ENCODE data around the gene PLEKHH2.
"Not testable (repeated sequence)": the region's sequence is repeated elsewhere in the genome, so short reads cannot be mapped to it uniquely, and the experiment has no call there.

Gene PLEKHH2

DNA sequence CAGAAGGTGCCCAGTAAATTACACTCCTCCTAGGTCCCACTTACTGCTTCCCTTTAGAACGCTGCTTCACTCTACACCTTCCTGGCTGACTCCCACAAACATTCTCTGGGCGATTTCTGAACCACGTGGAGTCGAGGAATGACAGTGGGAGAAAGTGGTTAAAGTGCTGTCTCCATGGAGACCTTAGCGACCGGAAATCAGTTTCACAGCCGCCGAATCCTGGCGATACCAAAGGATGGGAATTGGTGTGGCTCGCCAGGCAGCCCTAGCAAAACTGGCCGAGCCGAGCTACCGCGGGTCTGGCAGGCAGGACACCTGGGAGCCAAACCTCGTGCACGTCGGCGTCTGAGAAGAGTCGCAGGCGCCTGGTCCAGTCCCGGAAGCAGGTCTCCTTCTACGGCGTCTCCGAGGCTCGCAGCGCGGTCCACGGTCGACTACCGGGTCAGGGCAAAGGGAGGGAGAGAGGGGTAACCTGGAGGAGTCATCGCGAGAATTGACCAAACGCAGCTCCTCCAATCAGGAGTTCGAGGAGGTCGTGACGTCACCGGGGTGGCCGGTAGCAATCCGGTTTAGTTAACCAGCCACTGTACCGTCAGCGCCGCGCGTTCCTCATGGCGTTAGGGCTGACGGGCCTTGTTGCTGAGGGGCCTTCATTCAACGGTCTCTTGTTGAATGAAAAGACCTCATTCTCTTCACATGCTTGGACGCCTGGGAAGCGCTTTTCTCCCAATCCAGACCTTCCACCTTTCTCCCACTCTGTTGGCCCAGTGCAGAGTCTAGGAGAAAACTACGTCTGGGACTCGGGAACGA is 41.3 kb upstream of the PLEKHH2 start, which contains the start of gene THADA:
Gene THADA, minus strand, starts transcription at position 436 of the 810 bp plus-strand sequence. CDS start 3,646 bp downstream, outside the sequence.
- Histone ChIP-seq H3K27ac (ENCODE audit: low read depth, low read length) (peak within 1 kb of the TSS; percentile 79), H2AFZ (ENCODE audit: insufficient read depth, low read length, poor library complexity) (peak within 1 kb of the TSS; percentile 86), H3K4me2 (ENCODE audit: low read length) (peak within 1 kb of the TSS; percentile 99), H3K18ac (ENCODE audit: low read length) (peak within 1 kb of the TSS; percentile 69), H3K36me3 (ENCODE audit: control insufficient read depth in 1 of 2, insufficient read depth in 2 of 2, low read length in 2 of 2) (peaks cover 3 to 5% of the 10 kb centered on the region in 2 experiments), H4K12ac (ENCODE audit: low read depth, low read length) (peak within 1 kb of the TSS; percentile 71), H4K8ac (ENCODE audit: low read depth, low read length) (peak within 1 kb of the TSS; percentile 94), H3K27me3 (ENCODE audit: insufficient read depth, low read length) (no peaks in the 10 kb centered on the region), H3K9me3 (ENCODE audit: insufficient read depth, low read depth, low read length) (no peaks in the 10 kb centered on the region), H3K79me1 (ENCODE audit: low read length) (peaks cover 7% of the 10 kb centered on the region), H3K14ac (ENCODE audit: low read length) (peak within 1 kb of the TSS; percentile 74), H3K79me2 (ENCODE audit: control insufficient read depth, insufficient read depth, low read length, poor library complexity) (peaks cover 3% of the 10 kb centered on the region), H2BK5ac (ENCODE audit: low read depth, low read length, poor library complexity) (peak within 1 kb of the TSS; percentile 62), H3K23ac (ENCODE audit: low read length) (no peak within 1 kb of the TSS), H2BK120ac (ENCODE audit: insufficient read depth, low read length, poor library complexity) (peak within 1 kb of the TSS; percentile 62), H3K4me3 (ENCODE audit: low read depth, low read length) (peak within 1 kb of the TSS; percentile 86), H3K4ac (ENCODE audit: low read depth, low read length) (peak within 1 kb of the TSS; percentile 22), H4K91ac (ENCODE audit: low read depth, low read length) (peak within 1 kb of the TSS; percentile 78), H3K4me1 (ENCODE audit: control insufficient read depth in 1 of 2, insufficient read depth in 2 of 2, low read length in 2 of 2) (peaks cover 0 to 6% of the 10 kb centered on the region in 2 experiments), H3K9ac (ENCODE audit: low read length) (peak within 1 kb of the TSS; percentile 93), H2BK12ac (ENCODE audit: low read length) (no peak within 1 kb of the TSS), H2AK5ac (ENCODE audit: low read length) (no peak within 1 kb of the TSS)
- no CpG with 5 or more reads among the region's 52 CpGs for WGBS (ENCODE audit: extremely low coverage, insufficient coverage, insufficient read length)
- peak; percentile 99 to 100 for DNase-seq

DNA sequence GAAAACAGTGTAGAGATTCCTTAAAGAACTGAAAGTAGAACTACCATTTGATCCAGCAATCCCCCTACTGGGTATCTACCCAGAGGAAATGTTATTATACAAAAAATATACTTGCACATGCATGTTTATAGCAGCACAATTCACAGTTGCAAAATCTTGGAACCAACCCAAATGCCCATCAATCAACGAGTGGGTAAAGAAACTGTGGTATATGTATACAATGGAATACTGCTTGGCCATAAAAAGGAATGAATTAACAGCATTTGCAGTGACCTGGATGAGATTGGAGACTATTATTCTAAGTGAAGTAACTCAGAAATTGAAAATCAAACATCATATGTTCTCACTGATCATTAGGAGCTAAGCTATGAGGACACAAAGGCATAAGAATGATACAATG is 36.5 kb upstream of the PLEKHH2 start:
- not testable (repeated sequence) for H4K12ac ChIP-seq (ENCODE audit: low read depth, low read length); H3K4ac ChIP-seq (ENCODE audit: low read depth, low read length); H3K4me3 ChIP-seq (ENCODE audit: low read depth, low read length); H3K9me3 ChIP-seq (ENCODE audit: insufficient read depth, low read depth, low read length); H2AK5ac ChIP-seq (ENCODE audit: low read length); H3K9ac ChIP-seq (ENCODE audit: low read length); H3K36me3 ChIP-seq (ENCODE audit: control insufficient read depth in 1 of 2, insufficient read depth in 2 of 2, low read length in 2 of 2); H3K23ac ChIP-seq (ENCODE audit: low read length); H3K18ac ChIP-seq (ENCODE audit: low read length); H2BK12ac ChIP-seq (ENCODE audit: low read length); H3K27ac ChIP-seq (ENCODE audit: low read depth, low read length); H4K91ac ChIP-seq (ENCODE audit: low read depth, low read length); H3K4me1 ChIP-seq (ENCODE audit: control insufficient read depth in 1 of 2, insufficient read depth in 2 of 2, low read length in 2 of 2); DNase-seq; H3K27me3 ChIP-seq (ENCODE audit: insufficient read depth, low read length); H2AFZ ChIP-seq (ENCODE audit: insufficient read depth, low read length, poor library complexity); H3K79me2 ChIP-seq (ENCODE audit: control insufficient read depth, insufficient read depth, low read length, poor library complexity); H3K79me1 ChIP-seq (ENCODE audit: low read length); H3K4me2 ChIP-seq (ENCODE audit: low read length); H2BK120ac ChIP-seq (ENCODE audit: insufficient read depth, low read length, poor library complexity); H3K14ac ChIP-seq (ENCODE audit: low read length); H4K8ac ChIP-seq (ENCODE audit: low read depth, low read length); H2BK5ac ChIP-seq (ENCODE audit: low read depth, low read length, poor library complexity)
- WGBS (ENCODE audit: extremely low coverage, insufficient coverage, insufficient read length): no CpG with 5 or more reads among the region's 1 CpG

DNA sequence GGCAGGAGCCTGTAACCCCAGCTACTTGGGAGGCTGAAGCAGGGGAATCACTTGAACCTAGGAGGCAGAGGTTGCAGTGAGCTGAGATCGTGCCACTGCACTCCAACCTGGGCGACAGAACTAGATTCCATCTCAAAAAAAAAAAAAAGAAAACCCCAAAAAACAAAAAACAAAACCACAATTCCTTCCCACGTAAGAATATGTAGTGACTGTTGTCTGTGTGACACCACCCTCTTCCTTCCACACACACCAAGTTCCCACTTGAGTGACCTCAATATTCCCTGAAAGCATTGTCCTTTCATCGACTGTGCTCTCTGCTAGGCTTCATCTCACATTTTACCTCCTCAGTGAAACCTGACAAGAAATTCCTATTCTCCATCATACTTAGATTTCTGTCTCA is 32.4 kb upstream of the PLEKHH2 start:
- WGBS (ENCODE audit: extremely low coverage, insufficient coverage, insufficient read length): no CpG with 5 or more reads among the region's 4 CpGs

DNA sequence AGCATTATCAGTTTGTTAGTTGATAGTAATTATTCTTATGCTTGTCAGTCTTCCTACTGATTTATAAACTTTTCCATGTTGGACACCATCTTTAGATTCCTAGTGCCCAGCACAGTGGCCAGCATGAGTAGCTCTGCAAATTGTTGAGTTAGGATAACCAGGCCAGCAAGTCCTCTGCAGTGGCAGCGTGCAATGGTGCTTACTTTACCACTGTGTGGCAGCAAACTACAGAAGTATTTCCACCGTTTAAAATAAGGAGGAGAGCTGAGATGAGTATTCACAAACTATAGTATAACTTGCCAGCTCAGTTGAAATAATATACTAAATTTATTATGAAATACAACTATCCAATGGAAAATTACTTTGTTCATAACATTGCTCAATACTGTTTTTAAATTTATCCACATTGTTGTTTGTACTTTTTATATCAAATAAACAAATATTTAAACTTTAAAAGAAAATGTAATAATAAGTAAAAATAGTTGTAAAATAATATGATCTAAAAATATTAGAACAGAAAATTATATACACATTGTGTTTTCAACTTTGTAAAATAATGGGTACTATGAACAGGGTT is 31.9 kb upstream of the PLEKHH2 start:
- Histone ChIP-seq H3K27me3 (ENCODE audit: insufficient read depth, low read length) (no peaks in the 10 kb centered on the region), H3K23ac (ENCODE audit: low read length) (no peak overlapping the region), H2AK5ac (ENCODE audit: low read length) (no peak overlapping the region), H2AFZ (ENCODE audit: insufficient read depth, low read length, poor library complexity) (no peak overlapping the region), H3K4me1 (ENCODE audit: control insufficient read depth in 1 of 2, insufficient read depth in 2 of 2, low read length in 2 of 2) (no peaks in the 10 kb centered on the region), H2BK5ac (ENCODE audit: low read depth, low read length, poor library complexity) (no peak overlapping the region), H3K9ac (ENCODE audit: low read length) (no peak overlapping the region), H2BK12ac (ENCODE audit: low read length) (no peak overlapping the region), H4K8ac (ENCODE audit: low read depth, low read length) (no peak overlapping the region), H3K4me2 (ENCODE audit: low read length) (no peak overlapping the region), H3K4me3 (ENCODE audit: low read depth, low read length) (no peak overlapping the region), H3K79me2 (ENCODE audit: control insufficient read depth, insufficient read depth, low read length, poor library complexity) (no peaks in the 10 kb centered on the region), H3K79me1 (ENCODE audit: low read length) (no peaks in the 10 kb centered on the region), H3K9me3 (ENCODE audit: insufficient read depth, low read depth, low read length) (no peaks in the 10 kb centered on the region), H3K14ac (ENCODE audit: low read length) (no peak overlapping the region), H3K36me3 (ENCODE audit: control insufficient read depth in 1 of 2, insufficient read depth in 2 of 2, low read length in 2 of 2) (no peaks in the 10 kb centered on the region), H3K18ac (ENCODE audit: low read length) (no peak overlapping the region), H3K4ac (ENCODE audit: low read depth, low read length) (no peak overlapping the region), H3K27ac (ENCODE audit: low read depth, low read length) (no peak overlapping the region), H4K91ac (ENCODE audit: low read depth, low read length) (no peak overlapping the region), H4K12ac (ENCODE audit: low read depth, low read length) (no peak overlapping the region), H2BK120ac (ENCODE audit: insufficient read depth, low read length, poor library complexity) (no peak overlapping the region)
- DNase-seq: peak in 1 of 2 donors; percentile 49
- WGBS (ENCODE audit: extremely low coverage, insufficient coverage, insufficient read length): no CpG with 5 or more reads among the region's 2 CpGs

More for the DNA sequence above, 32.4 kb upstream of the PLEKHH2 start:
- H3K79me1 ChIP-seq (ENCODE audit: low read length): no peaks in the 10 kb centered on the region
- no peak for DNase-seq
- H3K27ac ChIP-seq (ENCODE audit: low read depth, low read length): no peak overlapping the region
- no peaks in the 10 kb centered on the region for H3K79me2 ChIP-seq (ENCODE audit: control insufficient read depth, insufficient read depth, low read length, poor library complexity)
- no peaks in the 10 kb centered on the region for H3K36me3 ChIP-seq (ENCODE audit: control insufficient read depth in 1 of 2, insufficient read depth in 2 of 2, low read length in 2 of 2)
- no peak overlapping the region for H4K12ac ChIP-seq (ENCODE audit: low read depth, low read length)
- H3K4me3 ChIP-seq (ENCODE audit: low read depth, low read length): no peak overlapping the region
- H2BK5ac ChIP-seq (ENCODE audit: low read depth, low read length, poor library complexity): no peak overlapping the region
- H3K4ac ChIP-seq (ENCODE audit: low read depth, low read length): no peak overlapping the region
- H2BK12ac ChIP-seq (ENCODE audit: low read length): no peak overlapping the region
- H2BK120ac ChIP-seq (ENCODE audit: insufficient read depth, low read length, poor library complexity): no peak overlapping the region
- no peak overlapping the region for H3K14ac ChIP-seq (ENCODE audit: low read length)
- H3K4me2 ChIP-seq (ENCODE audit: low read length): no peak overlapping the region
- no peak overlapping the region for H2AK5ac ChIP-seq (ENCODE audit: low read length)
- H3K4me1 ChIP-seq (ENCODE audit: control insufficient read depth in 1 of 2, insufficient read depth in 2 of 2, low read length in 2 of 2): no peaks in the 10 kb centered on the region
- H3K18ac ChIP-seq (ENCODE audit: low read length): no peak overlapping the region
- H3K9ac ChIP-seq (ENCODE audit: low read length): no peak overlapping the region
- H3K23ac ChIP-seq (ENCODE audit: low read length): no peak overlapping the region
- no peak overlapping the region for H4K8ac ChIP-seq (ENCODE audit: low read depth, low read length)
- no peaks in the 10 kb centered on the region for H3K27me3 ChIP-seq (ENCODE audit: insufficient read depth, low read length)
- no peak overlapping the region for H2AFZ ChIP-seq (ENCODE audit: insufficient read depth, low read length, poor library complexity)
- no peak overlapping the region for H4K91ac ChIP-seq (ENCODE audit: low read depth, low read length)
- no peaks in the 10 kb centered on the region for H3K9me3 ChIP-seq (ENCODE audit: insufficient read depth, low read depth, low read length)

Data from trophoblast cell (in vitro differentiated cells and primary cell).